KOPT-K1 (cell line): ENCODE results near the gene ZC3H15.
"Not testable (repeated sequence)": the region's sequence is repeated elsewhere in the genome, so short reads cannot be mapped to it uniquely, and the experiment has no call there.

Source experiments
- H3K27ac ChIP-seq: fragments of 200-600 bp; sonication (generic); 2 replicates; pipeline ENCODE4 v1.5.1; 2016; ENCODE audit warnings: antibody characterized with exemption, mild to moderate bottlenecking, low read depth, low read length; ENCODE audit not compliant: poor library complexity, severe bottlenecking
- H3K36me3 ChIP-seq: fragments of 200-600 bp; sonication (generic); 2 replicates; pipeline ENCODE4 v1.5.1; 2017; ENCODE audit warnings: antibody characterized with exemption, mild to moderate bottlenecking, low read length, moderate library complexity; ENCODE audit not compliant: insufficient read depth
- H3K9me3 ChIP-seq: fragments of 200-600 bp; sonication (generic); 2 replicates; pipeline ENCODE4 v1.5.1; 2017; ENCODE audit warnings: antibody characterized with exemption, low read length, mild to moderate bottlenecking; ENCODE audit not compliant: insufficient read depth, poor library complexity, severe bottlenecking

The ZC3H15 gene

DNA sequence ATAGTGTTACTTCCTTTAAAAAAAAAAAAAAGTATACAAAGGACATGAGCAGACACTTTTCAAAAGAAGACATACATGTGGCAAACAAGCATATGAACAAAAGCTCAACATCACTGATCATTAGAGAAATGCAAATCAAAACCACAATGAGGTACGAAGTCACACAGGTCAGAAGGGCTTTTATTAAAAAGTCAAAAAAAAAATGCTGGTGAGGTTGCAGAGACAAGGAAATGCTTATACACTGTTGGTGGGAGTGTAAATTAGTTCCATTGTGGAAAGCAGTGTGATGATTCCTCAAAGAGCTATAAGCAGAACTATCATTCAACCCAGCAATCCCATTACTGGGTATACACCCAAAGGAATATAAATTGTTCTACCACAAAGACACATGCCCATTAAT is 11.8 kb upstream of the ZC3H15 start:
- not testable (repeated sequence) for H3K36me3 ChIP-seq

DNA sequence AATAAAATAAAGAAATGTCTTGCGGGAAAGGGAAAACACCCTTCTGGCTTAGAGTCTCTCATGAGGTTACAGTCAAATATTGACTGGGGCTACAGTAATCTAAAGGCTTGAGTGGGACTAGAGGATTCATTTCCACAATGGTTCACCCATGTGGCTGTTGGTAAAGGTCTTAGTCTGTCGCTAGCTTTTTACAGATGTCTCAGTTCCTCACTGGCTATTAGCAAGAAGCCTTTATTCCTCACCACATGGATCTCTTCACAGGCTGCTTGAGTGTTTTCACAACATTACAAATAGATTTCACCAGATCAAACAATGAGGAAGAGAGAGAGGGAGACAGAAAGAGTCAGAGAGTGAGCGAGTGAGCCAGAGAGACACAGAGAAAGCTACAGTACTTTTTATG is 8.3 kb upstream of the ZC3H15 start:
- no peaks in the 10 kb centered on the region for H3K9me3 ChIP-seq
- H3K27ac ChIP-seq: no peak overlapping the region
- no peaks in the 10 kb centered on the region for H3K36me3 ChIP-seq

More for the DNA sequence above, 11.8 kb upstream of the ZC3H15 start:
- H3K27ac ChIP-seq, H3K9me3 ChIP-seq: not testable (repeated sequence)

DNA sequence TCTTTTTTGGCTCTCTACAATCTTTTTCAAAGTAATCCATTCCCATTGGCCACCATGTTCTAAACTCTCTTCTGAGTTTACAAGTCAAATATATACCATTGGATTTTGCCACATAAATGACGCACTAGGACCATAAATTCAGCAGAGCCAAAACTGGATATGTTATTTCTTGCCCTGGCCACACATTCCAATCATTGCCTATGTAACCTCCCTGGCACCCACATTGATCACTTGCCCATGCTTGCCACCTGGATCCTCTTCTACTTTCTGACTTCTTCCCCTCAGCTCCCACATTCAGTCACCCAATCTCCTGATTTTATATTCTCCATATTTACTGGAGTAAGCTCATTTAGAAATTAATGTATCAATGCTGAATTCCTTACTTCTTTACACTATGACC is 5.1 kb upstream of the ZC3H15 start:
- H3K36me3 ChIP-seq: no peaks in the 10 kb centered on the region
- no peaks in the 10 kb centered on the region for H3K9me3 ChIP-seq
- no peak overlapping the region for H3K27ac ChIP-seq

DNA sequence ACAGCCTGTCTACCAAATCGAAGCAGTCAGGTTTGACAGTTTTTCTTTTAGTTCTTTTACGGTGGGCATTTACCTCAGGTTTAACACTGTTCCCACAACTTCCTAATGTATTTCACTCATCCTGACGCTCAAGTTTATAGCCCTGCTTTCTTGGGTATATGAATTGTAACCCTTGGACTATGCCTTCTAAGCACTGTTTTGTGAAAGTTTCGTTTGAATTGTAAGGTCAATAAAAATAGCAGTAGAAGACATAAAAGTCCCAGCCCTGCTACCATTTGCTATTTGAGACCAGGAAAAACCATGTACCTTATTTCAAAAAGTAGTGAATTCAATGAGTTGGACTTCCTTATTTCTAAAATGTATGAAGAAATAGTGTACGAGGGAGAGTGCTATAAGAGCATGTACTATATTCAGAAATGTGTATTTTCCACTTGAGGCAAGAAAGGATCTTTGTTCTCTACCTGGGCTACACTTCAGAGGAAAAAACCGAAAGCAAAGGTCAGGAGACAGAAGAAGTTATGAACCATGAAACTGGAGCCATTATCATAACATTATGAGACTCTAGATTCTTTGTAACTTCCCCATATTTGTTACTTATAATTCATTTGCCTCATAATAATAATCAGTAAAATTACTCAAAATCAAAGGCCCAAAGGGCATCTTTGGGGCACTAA is 1.9 kb upstream of the ZC3H15 start:
- Histone ChIP-seq H3K36me3 (peaks cover 8% of the 10 kb centered on the region), H3K9me3 (no peaks in the 10 kb centered on the region), H3K27ac (no peak overlapping the region)

DNA sequence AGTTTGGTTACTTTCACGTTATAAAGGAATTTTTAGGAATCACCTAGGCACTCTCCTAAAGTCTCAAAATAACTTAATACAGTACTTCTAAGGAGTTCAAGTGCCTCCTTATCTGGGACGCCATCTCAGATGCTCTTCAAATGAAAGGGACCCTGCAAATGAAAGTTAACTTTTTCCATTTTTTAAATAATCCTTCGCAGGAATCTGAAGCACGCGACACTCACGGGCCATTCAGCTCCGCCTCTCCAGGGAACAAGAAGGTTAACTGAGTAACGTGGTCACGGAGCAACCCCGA is 537 bp upstream of the ZC3H15 start:
- H3K9me3 ChIP-seq: no peaks in the 10 kb centered on the region
- H3K36me3 ChIP-seq: peaks cover 11% of the 10 kb centered on the region
- peak overlapping the region; percentile 82 for H3K27ac ChIP-seq

DNA sequence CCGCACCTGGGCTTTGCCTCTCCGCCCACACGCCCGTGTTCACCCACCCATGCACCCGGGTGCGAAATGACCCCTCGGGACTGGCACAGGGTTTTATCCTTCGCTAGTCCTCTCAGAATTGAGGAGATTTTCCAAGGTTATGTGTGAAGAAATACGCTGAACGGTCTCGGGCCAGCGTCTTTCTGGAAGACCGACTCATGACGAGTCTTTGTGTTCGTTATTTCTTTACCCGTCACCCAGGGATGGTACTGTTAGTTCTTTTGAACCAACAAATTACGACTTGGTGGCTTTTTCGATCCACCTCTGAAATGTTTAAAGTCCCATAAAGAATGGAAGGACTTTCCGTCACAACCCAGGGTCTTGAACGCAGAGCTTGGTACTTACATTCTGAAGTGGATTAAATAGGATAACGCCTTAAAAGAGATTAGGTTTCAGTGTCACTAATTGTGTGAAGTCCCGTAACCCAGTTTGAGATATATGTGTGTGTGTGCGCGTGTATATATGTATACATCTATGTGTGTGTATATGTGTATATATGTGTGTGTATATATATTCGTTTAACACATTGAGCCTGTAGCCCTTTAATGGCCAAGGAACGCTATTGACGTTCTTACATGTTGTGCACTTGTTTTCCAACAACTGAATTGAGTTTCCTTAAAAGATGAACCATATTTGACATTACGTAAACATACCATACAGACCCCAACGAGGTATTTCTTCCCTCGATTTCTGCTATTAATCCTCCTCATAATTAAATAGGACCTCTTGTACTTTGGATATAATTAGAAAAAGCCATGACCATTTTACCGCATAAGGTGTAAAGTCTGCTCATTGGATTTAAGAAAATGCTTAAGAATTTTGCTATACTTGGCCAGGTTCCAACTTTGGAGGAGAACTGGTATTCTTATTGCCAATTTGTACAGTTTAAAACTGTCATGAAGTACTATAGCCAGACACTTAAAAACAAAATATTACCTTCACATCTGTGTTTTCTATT is 889 bp downstream of the ZC3H15 start:
- no peaks in the 10 kb centered on the region for H3K9me3 ChIP-seq
- H3K36me3 ChIP-seq: peaks cover 12% of the 10 kb centered on the region
- peak overlapping the region; percentile 82 for H3K27ac ChIP-seq

DNA sequence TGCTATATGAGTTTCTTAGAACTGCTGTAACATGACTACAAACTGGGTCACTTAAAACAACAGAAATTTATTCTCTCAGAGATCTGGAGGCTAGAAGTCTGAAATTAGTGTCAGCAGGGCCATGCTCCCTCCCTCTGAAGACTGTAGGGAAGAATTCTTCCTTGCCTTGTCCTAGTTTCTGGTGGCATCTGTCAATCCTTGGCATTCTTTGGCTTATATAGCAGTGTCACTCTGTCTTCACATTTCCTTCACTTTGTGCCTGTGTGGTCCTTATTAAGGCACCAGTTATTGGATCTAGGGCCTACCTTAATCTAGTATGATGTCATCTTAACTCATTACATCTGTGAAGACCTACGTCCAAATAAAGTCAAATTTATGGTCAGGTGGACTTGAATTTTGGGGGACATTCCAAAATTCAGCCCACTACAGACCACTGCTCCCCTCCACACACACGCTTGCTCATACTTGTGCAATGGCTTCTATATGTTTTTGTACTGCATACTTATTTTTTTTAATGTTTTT is 7.6 kb downstream of the ZC3H15 start:
- Histone ChIP-seq H3K27ac (no peak overlapping the region), H3K36me3 (peaks cover 69% of the 10 kb centered on the region), H3K9me3 (no peaks in the 10 kb centered on the region)

DNA sequence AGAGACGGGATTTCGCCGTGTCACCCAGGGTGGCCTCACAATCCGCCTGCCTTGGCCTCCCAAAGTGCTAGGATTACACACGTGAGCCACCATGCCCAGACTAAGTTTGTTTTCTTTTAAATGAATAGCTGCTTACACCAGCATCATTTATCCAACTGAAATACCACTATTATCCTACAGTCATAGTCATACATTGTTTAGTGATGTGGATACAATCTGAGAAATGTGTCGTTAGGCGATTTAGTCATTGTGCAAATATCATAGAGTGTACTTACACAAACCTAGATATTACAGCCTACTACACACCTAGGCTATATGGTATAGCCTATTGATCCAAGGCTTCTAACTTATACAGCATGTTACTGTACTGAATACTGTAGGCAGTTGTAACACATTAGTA is 10.3 kb downstream of the ZC3H15 start:
- Histone ChIP-seq H3K9me3 (no peaks in the 10 kb centered on the region), H3K36me3 (peaks cover 88% of the 10 kb centered on the region), H3K27ac (no peak overlapping the region)

DNA sequence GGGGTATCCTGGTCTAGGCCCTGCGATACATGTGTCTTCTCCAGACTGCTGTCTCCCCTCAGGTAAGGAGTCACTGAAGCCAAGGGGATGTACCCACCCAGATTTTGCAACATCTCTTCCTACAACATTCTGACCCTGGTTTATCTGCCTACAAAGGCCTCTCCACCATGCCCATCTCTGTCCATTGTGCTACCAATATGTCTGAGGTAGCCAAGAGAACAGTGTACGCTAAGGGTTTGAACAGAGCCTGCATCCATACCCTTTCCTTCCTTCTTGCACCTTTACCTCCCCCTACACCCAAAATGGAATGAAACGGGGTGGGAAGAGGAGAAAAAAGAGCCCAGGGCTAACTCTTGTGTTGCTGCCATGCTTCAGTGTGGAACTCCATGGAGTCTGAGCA is 11.9 kb downstream of the ZC3H15 start:
- H3K9me3 ChIP-seq: no peaks in the 10 kb centered on the region
- peaks cover 92% of the 10 kb centered on the region for H3K36me3 ChIP-seq
- H3K27ac ChIP-seq: no peak overlapping the region

DNA sequence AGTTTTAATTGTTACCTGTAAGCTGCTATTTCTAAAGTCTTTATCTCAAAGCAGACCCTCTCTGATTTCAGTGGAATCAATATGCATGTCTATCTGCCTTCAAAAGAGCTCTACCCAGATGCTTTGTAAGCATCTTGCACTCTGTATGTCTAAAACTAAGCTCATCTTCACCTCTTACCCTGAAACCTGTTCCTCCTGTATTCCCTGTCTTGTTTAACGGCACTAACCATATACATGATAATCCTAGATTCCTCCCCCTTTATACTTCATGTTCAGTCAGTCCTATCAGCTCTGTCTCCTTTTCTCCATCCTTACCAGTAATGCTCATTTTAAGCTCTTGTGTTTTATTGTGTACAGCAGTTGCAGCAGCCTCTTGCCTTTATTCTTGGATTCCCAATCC is 12.8 kb downstream of the ZC3H15 start:
- Histone ChIP-seq H3K9me3 (no peaks in the 10 kb centered on the region), H3K27ac (no peak overlapping the region), H3K36me3 (peaks cover 92% of the 10 kb centered on the region)

DNA sequence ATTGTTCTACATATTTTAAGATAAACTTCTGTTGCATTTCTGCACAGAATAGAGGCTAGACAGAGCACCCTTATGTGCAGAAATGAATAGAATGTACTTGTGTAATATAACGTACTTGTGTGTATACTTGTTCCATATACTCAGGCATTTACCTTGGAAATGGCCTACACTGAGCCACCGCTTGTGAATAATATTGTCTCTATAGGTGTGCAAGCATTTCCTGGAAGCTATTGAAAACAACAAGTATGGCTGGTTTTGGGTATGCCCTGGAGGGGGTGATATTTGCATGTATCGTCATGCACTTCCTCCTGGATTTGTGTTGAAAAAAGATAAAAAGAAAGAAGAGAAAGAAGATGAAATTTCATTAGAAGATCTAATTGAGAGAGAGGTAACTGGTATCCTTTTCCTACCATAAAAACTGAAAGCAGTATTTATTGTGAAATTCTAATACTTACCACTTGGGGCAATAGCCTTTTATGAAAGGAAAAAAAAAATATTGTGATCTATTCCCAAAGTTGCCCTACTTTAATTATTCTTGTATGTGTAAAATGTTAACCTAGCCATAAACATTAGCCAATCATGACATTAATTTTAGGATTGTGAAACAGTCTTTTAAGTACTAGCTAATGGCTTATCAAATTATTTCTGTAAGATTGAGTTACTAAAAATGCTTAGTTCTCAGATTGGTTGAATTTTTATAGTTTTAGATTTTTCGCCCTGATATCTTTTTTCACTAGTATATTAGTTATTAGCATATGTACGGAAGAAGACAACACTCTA is 18.0 kb downstream of the ZC3H15 start:
- Histone ChIP-seq H3K9me3 (no peaks in the 10 kb centered on the region), H3K36me3 (peaks cover 100% of the 10 kb centered on the region), H3K27ac (no peak overlapping the region)

DNA sequence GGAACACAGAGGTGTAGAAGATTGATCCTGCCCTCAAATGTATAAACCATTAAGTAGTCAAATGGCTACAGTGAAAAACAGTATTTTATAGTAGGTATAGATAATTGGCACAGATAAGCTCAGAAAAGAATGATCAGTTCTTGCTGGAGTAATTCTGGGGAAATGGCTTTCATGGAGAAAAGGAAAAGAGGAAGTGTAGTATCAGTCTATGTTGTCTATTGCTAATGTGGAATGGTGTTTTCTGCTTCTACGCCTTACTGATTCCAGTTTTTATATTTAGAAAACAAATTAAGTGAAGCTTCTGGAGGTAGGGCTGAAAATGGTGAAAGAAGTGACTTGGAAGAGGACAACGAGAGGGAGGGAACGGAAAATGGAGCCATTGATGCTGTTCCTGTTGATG is 22.2 kb downstream of the ZC3H15 start:
- H3K36me3 ChIP-seq: peaks cover 96% of the 10 kb centered on the region
- H3K9me3 ChIP-seq: no peaks in the 10 kb centered on the region
- no peak overlapping the region for H3K27ac ChIP-seq

DNA sequence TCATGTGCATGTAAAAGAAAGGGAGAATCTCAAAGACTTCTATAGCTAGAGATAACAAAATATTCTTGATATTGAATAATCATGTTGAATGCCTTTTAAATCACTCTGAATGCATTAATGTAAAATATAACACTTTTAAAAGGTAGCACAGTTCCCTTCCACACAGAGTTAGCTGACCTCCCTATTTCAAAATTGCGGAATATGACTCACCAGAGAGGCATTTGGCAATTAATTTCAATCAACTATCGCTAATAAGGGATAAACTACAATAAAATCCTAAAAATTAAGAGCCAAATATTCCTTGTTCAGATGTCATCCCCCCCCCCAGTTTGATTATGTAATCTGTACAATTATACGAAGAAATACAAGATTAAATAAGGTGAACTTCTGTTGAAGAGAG is 29.3 kb downstream of the ZC3H15 start:
- Histone ChIP-seq H3K27ac (no peak overlapping the region), H3K36me3 (peaks cover 69% of the 10 kb centered on the region), H3K9me3 (no peaks in the 10 kb centered on the region)

DNA sequence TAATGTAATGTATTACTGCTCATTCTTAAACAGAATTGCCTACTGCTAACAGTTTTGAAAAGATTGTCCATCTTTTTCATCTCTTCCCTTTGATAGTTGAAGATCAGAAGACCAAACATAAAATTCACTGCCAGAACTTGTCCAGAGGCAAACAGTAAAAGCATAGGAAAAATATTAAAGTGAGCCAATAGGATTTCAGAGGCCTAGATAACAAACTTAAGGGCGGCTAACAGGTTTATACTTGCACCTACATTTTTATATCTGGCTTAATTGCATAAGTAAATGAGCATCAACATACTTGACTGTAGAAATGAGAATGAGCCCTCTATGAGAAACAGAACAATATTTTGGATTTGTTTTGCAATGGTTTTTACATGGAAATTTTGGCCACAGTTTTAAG is 30.3 kb downstream of the ZC3H15 start:
- Histone ChIP-seq H3K9me3 (no peaks in the 10 kb centered on the region), H3K36me3 (peaks cover 71% of the 10 kb centered on the region), H3K27ac (no peak overlapping the region)

DNA sequence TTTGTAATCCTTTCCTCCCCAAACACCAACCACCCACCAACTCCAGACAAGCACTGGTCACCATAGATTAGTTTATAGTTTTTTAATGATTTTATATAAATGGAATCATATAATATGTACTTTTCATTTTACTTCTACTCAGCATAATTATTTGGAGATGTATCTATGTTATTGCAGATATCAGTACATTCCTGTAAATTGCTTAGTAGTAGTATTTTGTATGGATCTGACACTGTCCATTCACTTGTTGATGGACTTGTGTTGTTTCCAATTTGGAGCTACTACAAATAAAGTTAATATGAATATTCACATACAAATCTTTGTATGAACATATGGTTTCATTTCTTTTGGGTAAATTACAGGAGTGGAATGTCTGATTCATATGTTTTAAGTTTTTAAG is 31.0 kb downstream of the ZC3H15 start:
- H3K27ac ChIP-seq: no peak overlapping the region
- no peaks in the 10 kb centered on the region for H3K9me3 ChIP-seq
- H3K36me3 ChIP-seq: peaks cover 64% of the 10 kb centered on the region
